ENCODE data around the gene CAMKK1. TPM values are rescaled to one million over a fixed set of nuclear protein-coding genes. Genes with fewer than 3 reads are reported as not detected.

CAMKK1 gene
- 3.3 TPM for polyA plus RNA-seq (2013, experiment 1 of 2)
- polyA plus RNA-seq (2013, experiment 2 of 2): 2.5 TPM

DNA sequence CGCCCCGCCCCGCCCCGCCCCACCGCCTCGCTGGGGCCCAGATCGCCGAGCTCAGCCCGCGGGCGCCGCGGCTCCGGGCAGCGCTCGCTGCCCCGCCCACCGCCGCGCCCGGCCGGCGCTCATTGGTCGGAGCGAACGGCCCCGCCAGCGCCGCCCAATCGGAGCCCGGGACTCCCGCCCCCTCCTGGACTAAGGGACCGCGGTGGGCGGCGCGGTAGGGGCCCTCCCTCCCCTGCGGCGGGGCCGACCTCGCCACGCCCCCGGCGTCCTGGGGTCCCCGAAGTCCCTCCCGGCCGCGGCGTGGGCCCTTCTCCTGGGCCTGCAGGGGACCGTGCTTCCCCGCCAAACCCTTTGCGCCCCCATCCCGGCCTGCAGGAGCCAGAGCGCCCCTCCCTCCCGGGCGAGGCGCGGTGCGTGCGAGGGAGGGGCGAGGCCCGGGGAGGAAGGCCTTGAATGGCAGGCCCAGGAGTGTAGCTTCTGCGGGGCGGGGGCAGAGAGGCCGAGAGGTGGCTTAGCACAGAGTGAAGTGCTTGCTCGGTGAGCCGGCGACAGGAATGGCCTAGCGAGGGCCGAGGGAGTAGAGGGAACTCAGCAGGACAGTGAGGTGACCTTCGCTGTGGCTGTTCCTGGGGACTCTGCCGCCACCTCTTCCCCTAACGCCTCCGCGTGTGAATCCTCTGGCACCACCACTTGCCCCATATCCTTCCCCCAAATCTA is at the start of gene CAMKK1:
CAMKK1 (minus strand) TSS at position 51 of the 717 bp plus-strand sequence. CDS start 7,366 bp downstream, outside the sequence.
- H3K27ac ChIP-seq (ENCODE audit: low read depth, low read length, severe bottlenecking): no peak within 1 kb of the TSS
- H3K36me3 ChIP-seq (ENCODE audit: control insufficient read depth, insufficient read depth, low read length): no peaks in the 10 kb centered on the region
- H3K4me3 ChIP-seq (ENCODE audit: extremely low read depth, insufficient read depth, low read length, poor library complexity, severe bottlenecking): peak within 1 kb of the TSS; percentile 58
- 2 to 10% methylated on average over 20 to 49 of the region's 75 CpGs for WGBS, 2 experiments (ENCODE audit: insufficient coverage in 2 of 2)
- H3K9me3 ChIP-seq (ENCODE audit: control insufficient read depth, low read length): no peaks in the 10 kb centered on the region
- H3K4me1 ChIP-seq (ENCODE audit: control insufficient read depth, insufficient read depth, low read length, poor library complexity, severe bottlenecking): peaks cover 36% of the 10 kb centered on the region

- 93 to 95% methylated on average over 36 to 37 of the region's 48 CpGs for WGBS, 2 experiments (ENCODE audit: insufficient coverage in 2 of 2)
- Histone ChIP-seq H3K27ac (ENCODE audit: low read depth, low read length, severe bottlenecking) (no peak overlapping the region), H3K4me3 (ENCODE audit: extremely low read depth, insufficient read depth, low read length, poor library complexity, severe bottlenecking) (no peak overlapping the region), H3K9me3 (ENCODE audit: control insufficient read depth, low read length) (no peaks in the 10 kb centered on the region), H3K4me1 (ENCODE audit: control insufficient read depth, insufficient read depth, low read length, poor library complexity, severe bottlenecking) (peaks cover 6% of the 10 kb centered on the region), H3K36me3 (ENCODE audit: control insufficient read depth, insufficient read depth, low read length) (no peaks in the 10 kb centered on the region)
Measured at GRCh38 chr17:3940965-3941698, 48.3 kb upstream of the CAMKK1 start.

GRCh38 chr17:3937359-3937758 is 44.5 kb upstream of the CAMKK1 start:
- H3K36me3 ChIP-seq (ENCODE audit: control insufficient read depth, insufficient read depth, low read length): no peaks in the 10 kb centered on the region
- H3K27ac ChIP-seq (ENCODE audit: low read depth, low read length, severe bottlenecking): no peak overlapping the region
- 96 to 97% methylated on average over 14 to 17 of the region's 17 CpGs for WGBS, 2 experiments (ENCODE audit: insufficient coverage in 2 of 2)
- no peaks in the 10 kb centered on the region for H3K9me3 ChIP-seq (ENCODE audit: control insufficient read depth, low read length)
- no peak overlapping the region for H3K4me3 ChIP-seq (ENCODE audit: extremely low read depth, insufficient read depth, low read length, poor library complexity, severe bottlenecking)
- peaks cover 7% of the 10 kb centered on the region for H3K4me1 ChIP-seq (ENCODE audit: control insufficient read depth, insufficient read depth, low read length, poor library complexity, severe bottlenecking)

DNA sequence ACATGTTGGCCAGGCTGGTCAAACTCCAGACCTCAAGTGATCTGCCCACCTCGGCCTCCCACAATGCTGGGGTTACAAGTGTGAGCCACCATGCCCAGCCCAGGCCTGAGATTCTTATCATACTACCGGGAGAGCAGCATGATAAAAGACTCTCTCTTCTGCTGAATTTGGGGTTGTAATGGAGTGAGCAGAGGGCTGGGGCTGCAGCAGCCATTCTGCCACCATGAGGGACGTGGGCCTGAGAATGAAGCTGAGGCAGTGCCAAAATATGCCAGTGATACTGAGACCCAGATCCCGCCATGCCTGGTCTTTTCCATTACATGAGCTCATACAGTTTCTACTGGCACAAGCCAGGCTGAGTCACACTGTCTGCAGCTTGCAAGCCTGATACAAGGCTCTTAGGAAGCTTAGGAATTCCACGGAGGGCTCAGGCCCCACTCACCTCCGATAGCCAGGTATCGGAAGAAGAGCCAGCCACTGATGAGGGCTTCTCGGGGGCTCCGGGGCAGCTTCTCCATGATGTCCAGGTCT is 43.0 kb upstream of the CAMKK1 start:
- Histone ChIP-seq H3K9me3 (ENCODE audit: control insufficient read depth, low read length) (no peaks in the 10 kb centered on the region), H3K4me1 (ENCODE audit: control insufficient read depth, insufficient read depth, low read length, poor library complexity, severe bottlenecking) (peaks cover 7% of the 10 kb centered on the region), H3K36me3 (ENCODE audit: control insufficient read depth, insufficient read depth, low read length) (no peaks in the 10 kb centered on the region), H3K27ac (ENCODE audit: low read depth, low read length, severe bottlenecking) (no peak overlapping the region), H3K4me3 (ENCODE audit: extremely low read depth, insufficient read depth, low read length, poor library complexity, severe bottlenecking) (no peak overlapping the region)
- 94% methylated on average over 9 of the region's 9 CpGs for WGBS, 2 experiments (ENCODE audit: insufficient coverage in 2 of 2)

- WGBS, 2 experiments (ENCODE audit: insufficient coverage in 2 of 2): 20 to 21% methylated on average over 5 to 7 of the region's 10 CpGs
- no peak overlapping the region for H3K4me3 ChIP-seq (ENCODE audit: extremely low read depth, insufficient read depth, low read length, poor library complexity, severe bottlenecking)
- no peaks in the 10 kb centered on the region for H3K9me3 ChIP-seq (ENCODE audit: control insufficient read depth, low read length)
- H3K4me1 ChIP-seq (ENCODE audit: control insufficient read depth, insufficient read depth, low read length, poor library complexity, severe bottlenecking): peaks cover 7% of the 10 kb centered on the region
- H3K27ac ChIP-seq (ENCODE audit: low read depth, low read length, severe bottlenecking): no peak overlapping the region
- no peaks in the 10 kb centered on the region for H3K36me3 ChIP-seq (ENCODE audit: control insufficient read depth, insufficient read depth, low read length)
Measured at GRCh38 chr17:3935140-3935542, 42.3 kb upstream of the CAMKK1 start.

- no peaks in the 10 kb centered on the region for H3K36me3 ChIP-seq (ENCODE audit: control insufficient read depth, insufficient read depth, low read length)
- no peaks in the 10 kb centered on the region for H3K9me3 ChIP-seq (ENCODE audit: control insufficient read depth, low read length)
- 67 to 100% methylated on average over 1 of the region's 1 CpG for WGBS, 2 experiments (ENCODE audit: insufficient coverage in 2 of 2)
- H3K27ac ChIP-seq (ENCODE audit: low read depth, low read length, severe bottlenecking): no peak overlapping the region
- H3K4me3 ChIP-seq (ENCODE audit: extremely low read depth, insufficient read depth, low read length, poor library complexity, severe bottlenecking): no peak overlapping the region
- no peaks in the 10 kb centered on the region for H3K4me1 ChIP-seq (ENCODE audit: control insufficient read depth, insufficient read depth, low read length, poor library complexity, severe bottlenecking)
Measured at GRCh38 chr17:3929764-3930163, 36.9 kb upstream of the CAMKK1 start.

GRCh38 chr17:3929181-3929580 is 36.3 kb upstream of the CAMKK1 start:
- WGBS, 2 experiments (ENCODE audit: insufficient coverage in 2 of 2): 95 to 100% methylated on average over 12 of the region's 12 CpGs
- Histone ChIP-seq H3K4me1 (ENCODE audit: control insufficient read depth, insufficient read depth, low read length, poor library complexity, severe bottlenecking) (no peaks in the 10 kb centered on the region), H3K4me3 (ENCODE audit: extremely low read depth, insufficient read depth, low read length, poor library complexity, severe bottlenecking) (no peak overlapping the region), H3K9me3 (ENCODE audit: control insufficient read depth, low read length) (no peaks in the 10 kb centered on the region), H3K36me3 (ENCODE audit: control insufficient read depth, insufficient read depth, low read length) (no peaks in the 10 kb centered on the region), H3K27ac (ENCODE audit: low read depth, low read length, severe bottlenecking) (no peak overlapping the region)

DNA sequence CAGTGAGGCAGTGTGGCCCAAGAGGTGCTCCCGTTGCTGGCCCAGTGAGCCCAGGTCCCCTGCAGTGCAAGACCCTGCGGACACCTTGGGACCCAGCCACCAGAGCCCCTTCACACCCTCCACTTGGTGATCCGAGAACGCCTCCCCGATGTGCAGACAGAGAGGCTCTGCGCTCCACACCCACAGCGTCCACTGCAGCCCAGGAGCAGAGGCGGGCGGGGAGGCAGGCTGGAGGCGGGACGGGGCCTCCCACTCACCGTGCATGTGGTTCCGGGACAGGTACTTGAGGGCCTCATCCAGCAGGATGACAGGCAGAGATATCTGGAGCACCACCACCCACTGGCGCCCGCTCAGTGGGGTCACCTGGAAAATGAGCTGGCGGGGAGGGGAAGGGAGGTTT is 35.6 kb upstream of the CAMKK1 start:
- H3K27ac ChIP-seq (ENCODE audit: low read depth, low read length, severe bottlenecking): no peak overlapping the region
- WGBS, 2 experiments (ENCODE audit: insufficient coverage in 2 of 2): 93% methylated on average over 3 to 15 of the region's 16 CpGs
- no peaks in the 10 kb centered on the region for H3K9me3 ChIP-seq (ENCODE audit: control insufficient read depth, low read length)
- H3K36me3 ChIP-seq (ENCODE audit: control insufficient read depth, insufficient read depth, low read length): no peaks in the 10 kb centered on the region
- H3K4me3 ChIP-seq (ENCODE audit: extremely low read depth, insufficient read depth, low read length, poor library complexity, severe bottlenecking): no peak overlapping the region
- H3K4me1 ChIP-seq (ENCODE audit: control insufficient read depth, insufficient read depth, low read length, poor library complexity, severe bottlenecking): no peaks in the 10 kb centered on the region

DNA sequence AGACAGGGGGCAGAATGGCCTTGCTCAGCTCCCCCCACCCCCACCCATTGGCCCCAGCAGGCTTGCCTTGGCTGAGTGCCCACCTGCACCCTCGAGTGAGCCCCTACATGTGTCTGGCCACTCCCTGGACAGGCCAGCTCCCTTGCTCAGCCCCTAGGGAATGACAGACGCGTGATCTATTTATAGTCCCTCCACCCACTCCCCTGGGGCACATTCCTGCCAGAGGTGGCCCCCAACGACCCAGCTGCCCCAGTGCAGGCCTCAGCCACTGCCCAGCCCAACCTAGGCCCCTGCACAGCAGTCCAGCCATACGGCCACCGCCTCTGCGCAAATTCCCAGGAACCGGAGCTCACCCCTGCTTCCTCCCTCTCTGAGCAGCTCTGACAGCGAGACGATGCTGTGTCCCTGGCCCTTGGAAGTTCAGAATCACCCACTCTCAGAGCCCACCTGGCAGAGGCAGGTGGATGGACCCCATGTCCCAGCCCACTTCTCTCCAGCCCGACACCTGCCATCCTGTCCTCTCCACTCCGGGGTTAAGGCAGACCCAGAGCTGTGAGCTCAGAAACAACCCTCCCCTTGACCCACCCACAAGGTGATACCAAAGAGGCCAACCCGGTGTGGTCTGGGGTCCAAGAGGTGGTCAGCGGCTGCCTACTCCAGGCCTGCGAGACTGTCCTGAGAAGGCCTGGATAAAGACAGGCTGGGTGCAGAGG is 34.9 kb upstream of the CAMKK1 start:
- 84 to 90% methylated on average over 9 to 12 of the region's 15 CpGs for WGBS, 2 experiments (ENCODE audit: insufficient coverage in 2 of 2)
- H3K9me3 ChIP-seq (ENCODE audit: control insufficient read depth, low read length): no peaks in the 10 kb centered on the region
- H3K36me3 ChIP-seq (ENCODE audit: control insufficient read depth, insufficient read depth, low read length): no peaks in the 10 kb centered on the region
- H3K4me3 ChIP-seq (ENCODE audit: extremely low read depth, insufficient read depth, low read length, poor library complexity, severe bottlenecking): no peak overlapping the region
- H3K27ac ChIP-seq (ENCODE audit: low read depth, low read length, severe bottlenecking): no peak overlapping the region
- no peaks in the 10 kb centered on the region for H3K4me1 ChIP-seq (ENCODE audit: control insufficient read depth, insufficient read depth, low read length, poor library complexity, severe bottlenecking)

GRCh38 chr17:3926860-3927627 is 34.2 kb upstream of the CAMKK1 start:
- H3K4me3 ChIP-seq (ENCODE audit: extremely low read depth, insufficient read depth, low read length, poor library complexity, severe bottlenecking): no peak overlapping the region
- H3K27ac ChIP-seq (ENCODE audit: low read depth, low read length, severe bottlenecking): no peak overlapping the region
- no peaks in the 10 kb centered on the region for H3K9me3 ChIP-seq (ENCODE audit: control insufficient read depth, low read length)
- no peaks in the 10 kb centered on the region for H3K36me3 ChIP-seq (ENCODE audit: control insufficient read depth, insufficient read depth, low read length)
- 86 to 91% methylated on average over 13 to 14 of the region's 16 CpGs for WGBS, 2 experiments (ENCODE audit: insufficient coverage in 2 of 2)
- no peaks in the 10 kb centered on the region for H3K4me1 ChIP-seq (ENCODE audit: control insufficient read depth, insufficient read depth, low read length, poor library complexity, severe bottlenecking)
